Cardiac muscle cell (in vitro differentiated cells and primary cell): ENCODE data around the gene FAM120B. TPM values are rescaled to one million over a fixed set of nuclear protein-coding genes. Genes with fewer than 3 reads are reported as not detected.

Source experiments
- DNase-seq, 2 donors: peaks; one replicate each; pipeline versions ENCODE4 v3.0.0 to v3.0.0-alpha.2; 2010 to 2017; ENCODE audit warnings: low read depth in 1 of 2, low spot score in 1 of 2
- H3K27ac ChIP-seq: fragments of 200-600 bp; sonication (generic); 2 replicates; pipeline ENCODE4 v1.5.1; 2016
- H3K27me3 ChIP-seq: fragments of 200-600 bp; sonication (generic); 2 replicates; pipeline ENCODE4 v1.6.0; 2016; ENCODE audit warnings: control low read depth
- H3K36me3 ChIP-seq: fragments of 200-600 bp; sonication (generic); 2 replicates; pipeline ENCODE4 v1.5.1; 2016; ENCODE audit warnings: control low read depth
- H3K4me1 ChIP-seq: fragments of 200-600 bp; sonication (generic); 2 replicates; pipeline ENCODE4 v1.8.1; 2017; ENCODE audit warnings: low read depth, mild to moderate bottlenecking, mixed run types
- H3K4me3 ChIP-seq: fragments of 200-600 bp; sonication (generic); 2 replicates; pipeline ENCODE4 v1.5.1; 2016; ENCODE audit warnings: mild to moderate bottlenecking
- H3K9me3 ChIP-seq: fragments of 200-600 bp; sonication (generic); 2 replicates; pipeline ENCODE4 v1.5.1; 2017; ENCODE audit warnings: low read depth, mild to moderate bottlenecking, control low read depth
- CTCF ChIP-seq: IDR thresholded peaks from 2 replicates; pipeline ENCODE4 v1.5.1; 2012; ENCODE audit warnings: low read depth, mild to moderate bottlenecking, low read length
- polyA plus RNA-seq: library from polyadenylated mRNA; unstranded; fragments of >200 nt; fragmentation: Nextera tagmentation; extraction: Ambion mirVana; gene quantifications from 2 replicates; pipeline ENCODE4 v1.2.1, GENCODE V29; 2016
- total RNA-seq: library from RNA; depleted of rRNA; stranded (reverse); fragments of >200 nt; gene quantifications from 2 replicates; pipeline ENCODE4 v1.2.3, GENCODE V29; 2016

The FAM120B gene
- total and polyA plus RNA-seq, 2 experiments from 2014 or later: 13.2 to 24.9 TPM

- no peaks in the 10 kb centered on the region for H3K36me3 ChIP-seq
- TF ChIP-seq CTCF: no peak
Measured at GRCh38 chr6:170444056-170444591, 137.6 kb downstream of the FAM120B start.

DNA sequence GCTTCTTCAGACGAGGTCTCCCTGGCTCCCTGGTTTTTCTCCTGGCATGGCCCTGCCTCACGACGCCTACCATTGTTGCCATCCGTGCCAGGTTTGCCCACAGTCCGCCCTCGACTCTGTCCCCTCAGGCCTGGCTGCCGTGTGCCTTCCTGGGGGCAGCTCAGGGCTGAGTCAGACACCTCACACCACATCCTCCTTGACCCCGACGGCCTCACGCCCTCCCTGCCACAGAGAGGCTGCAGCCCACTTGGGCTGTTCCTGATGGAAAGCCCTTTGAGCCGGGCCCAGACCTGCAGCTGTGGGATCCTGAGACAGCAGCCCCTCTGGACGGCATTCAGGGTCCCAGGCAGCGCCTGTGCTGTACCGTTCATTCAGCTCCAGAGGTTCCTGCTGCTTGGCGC is 138.3 kb downstream of the FAM120B start:
- no peak for TF ChIP-seq CTCF
- no peak for DNase-seq
- no peak overlapping the region for H3K27ac ChIP-seq

More at GRCh38 chr6:170444056-170444591, 137.6 kb downstream of the FAM120B start:
- no peaks in the 10 kb centered on the region for H3K27me3 ChIP-seq
- H3K4me1 ChIP-seq: peaks cover 16% of the 10 kb centered on the region
- DNase-seq: no peak
- H3K4me3 ChIP-seq: no peak overlapping the region
- no peaks in the 10 kb centered on the region for H3K9me3 ChIP-seq
- no peak overlapping the region for H3K27ac ChIP-seq

GRCh38 chr6:170445487-170445886 is 138.9 kb downstream of the FAM120B start:
- Histone ChIP-seq H3K4me3 (no peak overlapping the region), H3K9me3 (no peaks in the 10 kb centered on the region), H3K36me3 (no peaks in the 10 kb centered on the region), H3K4me1 (peaks cover 4% of the 10 kb centered on the region), H3K27ac (no peak overlapping the region), H3K27me3 (no peaks in the 10 kb centered on the region)
- DNase-seq: no peak
- TF ChIP-seq CTCF: no peak

More for the DNA sequence above, 138.3 kb downstream of the FAM120B start:
- peaks cover 9% of the 10 kb centered on the region for H3K4me1 ChIP-seq
- H3K27me3 ChIP-seq: no peaks in the 10 kb centered on the region
- no peaks in the 10 kb centered on the region for H3K36me3 ChIP-seq
- H3K4me3 ChIP-seq: no peak overlapping the region
- H3K9me3 ChIP-seq: no peaks in the 10 kb centered on the region

DNA sequence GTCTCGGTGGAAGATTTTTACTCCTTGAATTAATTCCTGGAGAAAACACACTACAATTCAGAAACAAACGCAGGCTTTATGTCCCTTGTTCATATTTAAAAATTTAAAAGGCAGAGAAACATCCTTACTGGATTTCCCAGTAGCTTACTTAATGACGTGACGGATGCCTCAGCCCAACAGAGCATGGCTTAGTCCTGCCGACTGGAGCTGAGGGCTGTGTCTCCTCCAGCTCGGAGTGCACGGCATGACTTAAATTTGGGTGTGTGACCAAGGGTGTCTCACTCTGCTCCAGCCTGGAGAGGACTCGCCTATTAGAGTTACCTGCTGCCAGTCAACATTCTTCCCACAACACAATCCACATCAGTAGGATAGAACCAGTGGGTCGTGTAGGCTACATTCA is 139.4 kb downstream of the FAM120B start:
- peaks cover 4% of the 10 kb centered on the region for H3K4me1 ChIP-seq
- H3K27ac ChIP-seq: no peak overlapping the region
- no peak for DNase-seq
- no peaks in the 10 kb centered on the region for H3K36me3 ChIP-seq
- H3K9me3 ChIP-seq: no peaks in the 10 kb centered on the region
- no peak overlapping the region for H3K4me3 ChIP-seq
- H3K27me3 ChIP-seq: no peaks in the 10 kb centered on the region
- TF ChIP-seq CTCF: no peak

DNA sequence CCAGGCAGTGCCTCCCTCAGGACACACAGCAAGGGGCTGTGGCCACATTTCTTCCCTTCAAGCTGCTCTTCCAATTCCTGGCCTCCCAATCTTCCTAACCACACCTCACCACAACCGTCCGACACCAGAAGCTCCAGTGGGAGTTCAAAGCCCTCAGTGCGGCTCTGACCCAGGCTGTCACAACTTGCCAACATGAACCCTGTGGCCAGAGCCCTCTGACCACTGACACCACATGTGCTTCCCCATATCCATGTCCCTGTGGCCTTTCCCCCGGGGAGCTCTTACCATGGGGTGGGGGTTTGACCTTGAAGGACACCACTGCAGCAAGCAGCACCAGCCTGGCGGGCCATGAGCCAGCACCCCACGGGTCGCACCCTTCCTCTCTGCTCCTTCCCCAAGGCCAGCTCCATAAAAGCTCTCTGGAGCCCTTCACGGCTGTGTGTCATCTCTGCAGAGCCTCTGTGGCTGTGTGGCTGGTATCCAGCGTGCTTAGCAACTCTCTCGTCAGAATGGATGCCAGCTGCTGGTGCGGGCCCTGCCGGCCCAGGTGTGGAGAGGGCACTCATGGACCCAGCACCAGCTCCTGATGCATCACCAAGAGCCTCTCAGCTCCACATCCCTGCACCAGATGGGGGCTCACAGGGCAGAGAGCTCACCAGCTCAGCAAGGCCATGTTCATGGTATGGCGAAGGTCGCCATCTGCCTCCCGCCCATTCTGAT is 140.4 kb downstream of the FAM120B start:
- H3K4me3 ChIP-seq: no peak overlapping the region
- TF ChIP-seq CTCF: no peak
- no peak for DNase-seq
- H3K27me3 ChIP-seq: no peaks in the 10 kb centered on the region
- H3K9me3 ChIP-seq: no peaks in the 10 kb centered on the region
- H3K27ac ChIP-seq: no peak overlapping the region
- H3K36me3 ChIP-seq: no peaks in the 10 kb centered on the region
- peaks cover 4% of the 10 kb centered on the region for H3K4me1 ChIP-seq
